HTERT RPE-1 (cell line): Measurements from ENCODE around the gene NBEA.

ENCODE experiments used
- in situ Hi-C: fragments of 300-500 bp; cut with MboI; formaldehyde crosslinking; loops from 4 replicates; pipeline ENCODE4 v1.14.3; 2020; ENCODE audit warnings: low sequenced_read_pairs

Gene NBEA

DNA sequence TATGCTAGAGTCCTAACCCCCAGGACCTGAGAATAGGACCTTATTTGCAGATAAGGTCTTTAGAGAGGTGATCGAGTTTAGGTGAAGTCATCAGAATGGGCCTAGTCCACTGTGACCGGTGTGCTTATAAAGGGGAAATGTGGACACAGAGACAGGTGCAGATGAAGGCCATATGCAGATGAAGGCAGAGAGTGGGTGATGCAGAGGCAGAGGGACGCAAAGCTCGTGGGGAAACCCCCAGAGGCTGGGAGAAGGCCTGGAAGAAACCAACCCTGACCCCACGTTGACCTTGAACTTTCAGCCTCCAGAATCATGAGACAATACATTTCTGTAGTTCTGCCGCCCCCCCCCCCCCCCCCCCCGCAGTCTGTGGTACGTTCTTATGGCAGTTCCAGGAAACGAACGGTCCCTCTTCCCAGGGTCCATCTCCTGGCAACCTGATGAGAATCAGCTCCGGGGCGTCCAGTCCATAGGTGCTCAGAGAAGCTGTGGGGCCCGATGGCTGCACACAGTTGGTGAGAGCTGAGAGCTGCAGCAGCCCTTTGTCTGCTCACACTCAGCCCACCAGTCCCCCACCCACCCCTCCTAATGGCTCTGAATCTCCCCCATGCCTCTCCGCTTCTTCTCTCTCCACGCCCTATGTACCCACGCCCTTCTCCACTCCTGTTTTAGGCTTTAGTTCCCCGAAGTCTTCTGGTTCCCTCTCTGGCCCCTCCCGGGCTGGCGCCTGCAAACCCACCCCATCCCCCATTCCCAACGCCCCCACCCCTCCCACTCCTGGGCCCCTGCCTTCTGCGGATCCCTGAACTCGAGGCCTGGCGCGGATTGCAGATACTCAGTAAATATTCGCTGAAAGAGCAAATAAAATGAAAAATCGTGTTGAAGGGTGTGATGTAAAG is 752.7 kb downstream of the NBEA start:
- in situ Hi-C loops: no loop called here

DNA sequence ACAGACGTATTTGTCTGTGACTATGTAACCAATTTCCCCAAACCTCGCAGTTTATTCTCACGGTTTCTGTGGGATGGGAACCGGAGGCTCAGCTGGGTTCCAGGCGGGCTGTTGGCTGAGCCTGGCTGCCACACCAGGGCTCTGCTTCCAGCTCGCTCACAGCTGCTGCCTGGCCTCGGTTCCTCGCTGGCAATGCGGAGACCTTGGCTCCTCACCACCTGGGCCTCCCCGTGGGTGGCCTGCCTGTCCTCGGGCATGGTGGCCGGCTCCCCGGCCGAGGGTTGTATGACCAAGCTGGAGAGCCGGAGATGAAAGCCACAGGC is 753.3 kb downstream of the NBEA start:
- in situ Hi-C loops: no loop called here

DNA sequence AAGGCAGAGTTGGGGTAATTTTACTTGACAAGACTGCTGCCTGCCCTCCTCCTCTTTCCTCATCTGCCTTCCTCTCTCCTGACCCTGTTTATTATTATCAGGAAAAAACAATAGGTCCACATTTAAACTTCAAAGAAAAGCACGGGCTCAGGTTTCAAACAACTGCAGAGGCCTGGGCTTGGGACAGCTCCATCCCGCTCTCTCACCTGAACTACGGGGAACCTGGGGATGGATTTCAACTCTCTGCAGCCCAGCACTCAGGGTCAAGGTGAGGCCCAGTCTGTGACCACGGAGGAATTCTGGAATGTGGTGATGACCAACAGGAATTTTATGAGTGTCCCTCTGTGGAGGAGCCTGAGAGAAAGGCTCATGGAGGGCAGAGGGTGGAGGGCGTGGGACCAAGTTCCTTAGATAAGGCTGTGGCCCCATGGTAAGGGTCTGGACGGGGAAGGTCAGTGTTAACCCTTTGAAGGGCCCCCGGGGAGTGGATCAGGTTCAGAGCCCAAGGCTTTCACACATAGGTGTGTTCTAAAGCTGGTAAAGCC is 755.2 kb downstream of the NBEA start:
- in situ Hi-C loops: no loop called here

DNA sequence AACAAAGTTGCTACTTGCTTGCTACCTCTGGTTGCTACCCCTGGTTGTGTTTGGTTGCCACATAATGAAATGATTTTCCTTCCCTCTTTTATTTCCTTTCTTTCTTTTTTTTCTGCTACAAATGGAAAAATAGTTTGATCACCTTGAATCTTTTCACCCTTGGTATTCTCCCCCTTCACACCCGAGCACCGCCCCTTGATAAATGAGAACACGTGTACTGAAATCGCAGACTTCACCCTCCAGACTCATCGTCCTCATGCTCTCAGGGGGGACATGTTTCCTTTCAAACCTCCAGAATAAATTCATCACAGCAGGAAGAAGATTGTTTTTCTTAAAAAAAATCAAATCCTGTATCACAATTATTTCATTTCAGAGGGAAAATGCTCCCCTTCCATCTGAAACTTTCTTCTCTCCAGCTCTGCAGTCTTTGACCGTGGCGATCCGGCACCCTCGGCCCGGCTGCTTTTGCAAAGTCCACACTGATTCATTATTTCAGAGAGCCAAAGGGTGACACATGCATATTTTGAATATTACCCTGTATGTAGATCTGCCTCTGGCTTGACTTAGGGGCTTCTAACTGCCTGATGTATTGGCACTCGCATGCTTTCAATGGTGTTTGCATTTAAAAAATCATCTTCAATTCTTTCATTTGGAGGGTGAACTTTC is 757.0 kb downstream of the NBEA start:
- in situ Hi-C loops: no loop called here

DNA sequence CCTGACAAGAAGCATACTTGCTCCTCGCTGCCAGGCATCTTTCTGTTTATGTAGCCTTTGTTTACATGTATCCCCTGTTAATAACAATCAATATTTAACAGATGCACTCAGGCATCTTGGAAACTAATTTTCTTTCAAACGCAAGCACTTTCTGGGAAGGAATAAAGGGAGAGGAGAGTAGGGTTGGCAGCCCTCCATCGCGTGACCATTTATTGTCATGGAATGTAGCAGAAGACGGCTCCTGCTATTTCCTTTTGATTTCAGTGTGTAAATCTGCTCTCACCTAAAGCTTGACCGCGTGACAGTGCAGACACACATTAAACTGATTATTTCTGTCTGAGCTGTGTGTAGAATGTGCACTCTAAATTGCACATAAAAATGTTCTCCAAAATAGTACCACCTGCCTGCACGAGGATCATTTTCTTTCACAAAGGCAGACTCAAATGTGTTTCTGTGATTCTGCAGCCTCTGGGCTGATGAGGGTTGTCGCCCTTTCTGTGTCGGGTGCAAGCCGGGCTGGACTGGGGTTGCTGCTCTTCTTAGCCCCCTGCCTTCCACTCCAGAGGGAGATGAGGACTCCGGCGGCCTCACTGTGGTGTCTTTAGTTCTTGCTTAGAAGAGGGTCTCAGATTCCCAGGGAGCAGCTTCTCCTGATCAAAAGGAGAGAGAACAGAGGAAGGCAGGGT is 757.9 kb downstream of the NBEA start:
- in situ Hi-C loops: no loop called here

DNA sequence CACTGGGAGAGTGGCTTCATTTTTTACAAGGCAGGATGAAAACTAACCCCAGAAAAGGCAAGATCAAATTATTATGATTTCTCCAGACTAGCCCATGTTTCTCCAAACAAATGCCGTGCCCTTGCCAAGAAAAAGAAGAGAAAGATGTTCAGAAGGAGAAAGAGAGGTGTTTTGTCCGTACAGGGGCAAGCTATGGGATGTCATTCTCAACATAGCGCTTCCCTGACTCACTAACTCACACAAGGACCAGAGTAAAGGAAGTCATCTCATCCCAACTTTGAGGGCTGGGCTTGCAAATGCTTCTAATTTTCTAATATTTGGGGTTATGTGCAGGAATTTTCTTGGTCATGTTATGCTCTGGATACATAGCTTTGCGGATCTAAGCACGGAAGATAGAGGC is 758.6 kb downstream of the NBEA start:
- in situ Hi-C loops: no loop called here

DNA sequence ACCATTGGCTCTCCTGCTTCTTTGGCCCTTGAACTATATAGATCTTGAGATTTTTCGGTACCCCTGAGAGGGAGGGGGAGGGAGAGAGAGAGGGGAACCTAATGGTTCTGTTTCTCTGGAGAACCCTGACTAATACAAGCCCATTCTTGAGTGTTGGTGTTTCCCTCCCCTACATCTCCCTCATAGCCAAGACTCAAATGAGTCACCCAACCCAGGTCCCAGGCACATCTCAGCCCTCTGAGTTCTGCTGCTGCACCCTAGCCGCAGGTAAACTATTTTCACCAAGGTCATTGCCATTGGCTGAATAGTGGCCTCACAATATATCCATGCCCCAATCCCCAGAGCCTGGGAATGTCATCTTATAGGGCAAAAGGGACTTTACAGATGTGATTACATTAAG is 760.2 kb downstream of the NBEA start:
- in situ Hi-C loops: no loop called here

DNA sequence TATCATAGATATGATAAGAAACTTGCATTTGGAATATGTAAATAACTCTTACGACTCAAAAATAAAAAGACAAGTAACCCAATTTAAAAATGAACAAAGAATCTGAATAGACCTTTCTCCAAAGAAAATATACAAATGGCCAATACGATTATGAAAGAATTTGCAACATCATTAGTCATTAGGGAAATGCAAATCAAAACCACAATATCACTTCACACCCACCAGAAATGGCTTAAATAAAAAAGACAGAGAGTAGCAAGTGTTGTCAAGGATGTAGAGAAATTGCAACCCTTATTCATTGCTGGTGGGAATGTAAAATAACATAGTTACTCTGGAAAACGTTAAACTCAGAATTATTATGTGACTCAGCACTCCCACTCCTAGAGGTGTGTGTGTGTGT is 761.0 kb downstream of the NBEA start:
- in situ Hi-C loops: no loop called here

DNA sequence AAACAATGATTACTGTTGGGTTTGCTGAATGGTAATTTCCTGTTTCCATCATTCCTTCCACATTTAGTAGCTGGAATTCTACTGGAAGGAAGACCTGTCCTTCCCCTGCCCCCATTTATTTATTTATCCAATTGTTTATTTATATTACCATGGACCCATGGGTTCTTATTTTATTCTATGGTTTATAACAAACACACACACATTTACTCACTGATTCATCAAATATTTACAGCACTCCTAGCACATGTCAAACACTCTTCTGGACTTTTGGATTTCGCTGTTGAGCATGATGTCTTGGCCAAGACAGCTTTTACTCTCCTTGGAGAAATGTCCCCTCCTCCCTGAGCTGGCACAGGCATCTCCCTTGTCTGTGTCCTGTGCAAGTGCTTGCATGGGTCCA is 762.3 kb downstream of the NBEA start:
- in situ Hi-C loops: no loop called here

DNA sequence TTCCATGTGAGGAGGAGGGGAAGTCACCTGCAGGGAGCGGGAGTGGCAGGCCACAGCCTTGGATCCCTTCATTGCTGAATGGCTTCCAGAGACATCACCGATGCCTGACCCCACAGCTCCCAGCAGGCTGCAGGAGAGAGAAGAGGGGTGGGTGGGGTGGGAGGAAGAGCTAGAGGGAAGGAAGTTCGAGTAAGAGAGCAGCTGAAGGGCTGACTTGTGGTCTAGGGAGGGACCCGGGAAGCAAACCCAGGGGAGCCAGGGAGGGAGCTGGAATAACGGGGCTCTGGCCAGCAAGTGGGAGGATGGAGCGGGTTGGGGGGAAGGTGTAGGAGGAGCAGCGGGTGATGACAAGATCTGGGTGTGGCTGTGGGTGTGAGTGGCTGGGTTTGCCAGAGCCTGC is 764.2 kb downstream of the NBEA start:
- in situ Hi-C loops: no loop called here

DNA sequence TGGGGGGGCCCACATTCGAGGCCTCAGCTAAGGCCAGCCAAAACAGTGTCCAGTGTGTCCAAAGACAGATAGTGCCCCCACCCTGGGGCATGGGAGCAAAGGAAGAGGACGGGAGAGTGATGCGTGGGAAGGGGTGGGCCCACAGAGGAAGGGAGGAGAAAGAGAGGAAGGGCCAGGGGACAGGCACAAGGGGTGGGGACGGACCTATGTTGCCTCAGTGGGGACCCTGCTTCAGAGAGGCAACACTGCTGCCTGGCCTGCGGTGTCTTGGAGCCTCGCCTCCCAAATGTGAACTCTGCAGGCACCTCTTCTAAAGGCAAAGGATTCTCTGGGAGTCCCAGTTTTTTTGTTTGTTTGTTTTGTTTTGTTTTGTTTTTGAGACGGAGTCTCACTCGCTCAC is 764.7 kb downstream of the NBEA start:
- in situ Hi-C loops: no loop called here

DNA sequence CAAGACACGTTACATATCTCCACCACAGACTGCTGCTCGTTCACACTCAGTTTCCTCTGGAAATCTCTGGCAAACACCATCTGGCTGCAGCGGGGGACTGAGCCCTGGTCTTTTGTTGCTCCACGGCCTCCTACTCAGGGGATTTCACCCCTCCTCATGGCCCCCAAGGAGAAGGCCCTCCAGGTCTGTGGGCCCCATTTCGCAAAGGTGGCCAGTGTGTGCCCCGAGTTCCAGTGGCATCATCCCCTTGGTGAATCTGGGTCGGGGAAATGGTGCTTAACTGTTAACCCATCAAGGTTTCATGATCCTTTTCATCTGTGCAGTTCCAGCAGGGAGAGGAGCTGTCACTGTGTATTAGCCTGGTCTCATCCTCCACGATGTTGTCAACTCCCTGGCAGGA is 769.8 kb downstream of the NBEA start:
- in situ Hi-C loops: no loop called here

DNA sequence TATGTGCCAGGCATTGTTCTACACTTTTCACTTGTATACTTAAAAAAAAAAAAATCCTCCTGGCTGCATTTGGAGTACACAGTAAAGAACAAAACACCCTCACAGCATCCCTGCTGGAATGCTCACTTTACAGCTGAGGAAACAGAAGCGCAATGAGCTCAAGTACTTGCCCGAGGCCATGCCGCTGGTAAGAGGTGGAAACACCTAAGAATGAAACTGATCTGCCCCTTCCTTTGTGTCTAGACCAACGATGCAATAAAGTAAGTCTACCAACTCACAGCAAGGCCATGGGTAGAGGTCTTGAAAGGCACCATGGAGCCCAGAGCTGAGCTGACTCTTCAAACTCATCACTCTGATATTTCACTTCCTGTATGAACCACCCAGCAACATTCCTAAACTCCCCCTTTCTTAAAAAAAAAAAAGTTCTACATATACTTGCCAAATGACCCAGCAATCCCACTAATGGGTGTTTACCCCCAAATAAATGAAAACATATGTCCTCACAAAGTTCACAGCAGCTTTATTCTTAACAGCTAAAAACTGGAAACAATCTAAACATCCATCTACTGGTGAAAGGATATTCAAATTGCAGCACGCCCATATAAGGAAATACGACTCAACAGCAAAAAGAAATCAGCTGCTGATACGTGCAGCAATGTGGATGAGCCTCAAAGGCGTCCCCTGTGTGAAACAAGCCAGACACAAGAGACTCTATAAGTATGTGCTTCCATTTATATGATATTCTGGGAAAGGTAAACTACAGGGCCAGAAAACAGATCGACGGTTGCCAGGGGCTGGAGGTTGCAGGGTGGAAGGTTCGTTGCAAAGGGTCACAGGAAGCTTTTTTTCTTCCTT is 771.1 kb downstream of the NBEA start:
- in situ Hi-C loops: no loop called here

DNA sequence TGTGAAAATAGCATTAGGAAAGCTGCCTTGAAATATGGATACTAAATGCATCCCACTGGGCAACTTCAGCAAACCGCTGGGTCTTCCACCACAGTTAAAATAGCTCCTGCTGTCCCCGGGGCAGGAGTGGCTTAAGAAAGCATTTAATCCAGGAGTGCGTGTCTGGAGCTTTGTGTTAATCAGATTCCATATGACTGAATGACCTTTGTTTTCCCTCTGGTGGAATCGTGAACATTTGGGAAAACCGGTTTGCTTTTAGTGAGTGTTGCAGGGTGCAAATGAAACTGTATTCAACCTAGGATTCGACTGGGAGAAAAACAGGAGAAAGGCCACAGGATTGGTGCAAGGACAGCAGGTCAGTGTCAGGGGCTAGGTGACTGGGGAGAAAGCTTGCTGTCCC is 772.1 kb downstream of the NBEA start:
- in situ Hi-C loops: no loop called here

DNA sequence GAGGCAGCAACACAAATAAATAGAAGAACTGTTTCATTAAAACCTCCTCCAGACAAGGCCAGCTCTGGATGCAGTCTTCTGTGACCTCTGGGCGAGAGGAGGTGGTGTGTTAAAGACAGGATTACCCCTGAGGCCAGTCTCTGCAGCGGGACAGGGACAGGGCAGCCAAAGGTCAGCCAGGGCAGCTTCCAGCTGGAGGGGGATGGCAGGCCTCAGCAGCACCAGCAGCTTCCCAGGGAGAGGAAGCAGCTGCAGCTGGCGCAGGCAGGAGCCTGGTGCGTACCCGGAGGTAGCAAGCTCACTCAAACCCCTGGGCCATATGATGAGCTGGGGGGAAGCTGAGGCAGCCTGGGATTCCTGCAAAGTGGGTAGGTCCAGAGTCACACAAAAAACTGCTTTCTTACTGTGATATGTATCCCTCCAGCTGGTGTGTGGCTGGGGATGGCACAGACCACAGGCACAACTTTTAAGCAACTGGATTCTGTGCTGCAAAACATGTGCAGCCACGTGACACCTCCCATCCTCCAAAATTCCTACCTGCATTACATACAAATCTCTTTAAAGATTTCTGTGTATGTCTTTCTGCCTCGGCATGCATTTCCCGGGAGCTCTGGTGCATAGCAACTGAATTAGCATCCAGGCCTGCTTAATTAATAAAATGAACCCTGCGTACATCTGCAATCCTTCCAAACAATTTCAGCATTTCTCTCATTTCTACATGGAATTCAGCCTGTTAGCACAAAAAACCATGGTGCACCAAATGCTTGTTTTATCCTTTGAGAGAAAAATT is 772.7 kb downstream of the NBEA start:
- in situ Hi-C loops: no loop called here

DNA sequence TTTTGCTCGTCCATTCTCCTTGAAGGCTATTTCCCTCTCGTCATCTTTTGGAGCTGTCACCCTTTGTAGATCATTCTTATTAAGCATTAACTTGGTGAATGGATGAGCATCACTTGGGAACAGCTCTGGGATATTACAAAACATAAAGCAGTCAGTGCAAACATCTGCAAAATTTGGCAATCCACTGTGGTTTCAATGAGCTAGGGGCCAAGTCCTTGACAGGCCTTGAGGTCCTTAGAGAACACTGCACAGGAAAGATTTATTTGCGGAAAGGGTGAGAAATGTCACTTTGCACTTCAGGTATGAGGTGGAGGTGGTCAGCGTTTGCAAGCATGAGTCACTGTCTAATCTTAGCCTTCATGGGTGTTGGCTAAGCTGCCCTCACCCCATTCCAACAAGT is 774.1 kb downstream of the NBEA start:
- in situ Hi-C loops: no loop called here

DNA sequence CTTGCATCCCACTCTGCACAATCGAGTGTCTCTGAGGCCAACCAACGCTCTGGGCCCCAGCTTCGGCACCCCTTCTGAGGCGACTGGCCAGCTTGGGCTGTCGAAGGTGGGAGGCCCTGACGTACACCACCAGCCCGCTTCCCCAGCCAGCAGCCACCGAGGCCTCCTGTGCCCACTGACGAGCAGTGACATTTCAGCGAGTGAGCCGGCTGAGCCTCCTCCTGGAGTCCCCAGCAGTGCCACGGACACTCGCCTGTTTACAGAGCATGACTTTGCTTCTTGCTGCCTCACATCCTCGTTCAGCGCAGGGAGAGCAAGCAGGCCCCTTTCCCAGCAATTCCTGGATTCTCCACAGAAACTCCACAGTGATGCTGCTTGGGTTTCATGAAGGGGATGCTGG is 774.7 kb downstream of the NBEA start:
- in situ Hi-C loops: no loop called here

DNA sequence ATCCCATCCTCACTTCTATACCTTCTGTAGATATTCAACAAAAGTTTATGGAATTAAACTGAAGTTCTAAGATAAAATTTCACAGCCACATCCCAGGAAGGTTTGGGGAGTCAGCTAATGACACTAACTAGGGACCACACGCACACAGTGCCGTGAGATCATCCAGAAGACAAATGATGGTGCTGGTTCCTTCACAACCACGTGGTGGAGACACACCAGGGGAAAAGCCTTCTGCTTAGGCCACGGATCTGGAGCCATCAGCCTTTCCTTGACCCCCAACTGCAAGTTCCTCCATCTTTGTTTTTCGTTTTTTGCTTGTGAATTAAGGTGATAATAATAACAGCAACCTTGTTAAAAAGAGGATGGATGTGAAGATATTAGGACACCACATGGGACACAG is 776.0 kb downstream of the NBEA start:
- in situ Hi-C loops: no loop called here

DNA sequence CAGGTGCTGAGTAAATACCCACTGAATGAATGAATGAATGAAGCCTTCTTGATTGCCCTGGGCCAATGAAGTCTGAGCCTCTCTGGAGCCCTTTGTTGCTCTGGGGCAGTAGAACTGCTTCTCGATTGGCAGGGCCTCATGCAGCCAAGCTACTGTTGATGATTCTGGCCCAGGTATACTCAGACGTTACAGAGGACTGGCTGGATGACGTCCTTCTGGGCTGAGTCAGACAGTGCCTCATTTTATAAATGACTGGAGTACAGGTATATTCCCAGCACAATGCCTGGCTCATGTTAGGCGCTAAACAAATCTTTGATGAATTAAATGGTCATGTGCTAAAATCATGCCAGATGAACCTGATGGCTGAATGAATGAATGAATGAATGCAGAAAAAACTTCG is 778.2 kb downstream of the NBEA start:
- in situ Hi-C loops: no loop called here
